HG02588 (cell line): ENCODE measurements around the gene BCS1L.
"Not testable (repeated sequence)": the region's sequence is repeated elsewhere in the genome, so short reads cannot be mapped to it uniquely, and the experiment has no call there.

ENCODE experiments used
- ATAC-seq: cut with Tn5 transposase; IDR thresholded peaks from one replicate; pipeline ENCODE4 v1.9.1; 2021; ENCODE audit warnings: mild to moderate bottlenecking, moderate library complexity; ENCODE audit not compliant: unreplicated experiment

Gene BCS1L

DNA sequence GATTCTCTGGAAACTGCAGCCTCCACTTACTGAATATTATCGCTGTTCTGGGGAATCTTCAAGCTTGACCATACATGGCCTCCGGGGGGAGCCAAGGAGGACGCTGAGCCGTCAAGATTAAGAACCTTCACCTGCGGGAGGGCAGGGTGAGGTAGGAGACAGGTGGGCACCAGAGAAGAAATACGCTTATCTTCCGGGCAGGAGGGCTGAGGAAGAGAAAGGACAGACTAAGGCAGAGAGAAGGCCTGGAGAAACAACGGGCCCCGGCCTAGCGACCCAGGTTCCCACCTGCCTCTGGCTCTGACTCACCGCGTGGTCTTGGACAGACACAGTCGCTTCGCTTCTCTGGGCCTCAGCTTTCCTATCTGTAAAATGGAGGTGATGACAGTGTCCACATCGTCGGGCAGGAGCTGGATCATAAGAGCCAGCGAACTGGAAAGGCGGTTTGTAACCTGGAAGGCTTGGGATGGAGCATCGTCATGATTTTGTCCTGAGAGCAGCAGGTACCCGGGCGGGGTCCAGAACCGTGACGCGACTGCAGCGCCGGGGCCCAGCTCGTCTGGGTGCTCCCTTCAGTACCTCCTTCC is 719 bp upstream of the BCS1L start:
- ATAC-seq: peak; percentile 31

DNA sequence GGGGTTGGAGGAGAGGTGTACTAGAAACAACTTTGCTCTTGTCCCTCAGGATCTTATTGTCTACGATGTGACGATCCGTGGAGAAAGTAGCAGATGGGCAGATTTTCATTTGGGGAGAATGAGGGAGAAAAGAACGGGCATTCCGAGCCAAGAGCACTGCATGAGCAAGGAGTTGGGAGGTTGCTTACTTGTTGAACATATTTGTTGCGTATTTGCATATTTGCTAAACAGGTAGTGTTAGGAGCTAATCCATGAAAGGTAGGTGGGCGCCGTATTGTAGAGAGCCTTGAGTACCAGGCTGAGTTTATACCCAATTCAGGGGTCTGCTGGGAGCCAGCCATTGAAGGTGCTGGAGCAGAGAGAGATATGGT is 490 bp downstream of the BCS1L start:
- ATAC-seq: no peak

DNA sequence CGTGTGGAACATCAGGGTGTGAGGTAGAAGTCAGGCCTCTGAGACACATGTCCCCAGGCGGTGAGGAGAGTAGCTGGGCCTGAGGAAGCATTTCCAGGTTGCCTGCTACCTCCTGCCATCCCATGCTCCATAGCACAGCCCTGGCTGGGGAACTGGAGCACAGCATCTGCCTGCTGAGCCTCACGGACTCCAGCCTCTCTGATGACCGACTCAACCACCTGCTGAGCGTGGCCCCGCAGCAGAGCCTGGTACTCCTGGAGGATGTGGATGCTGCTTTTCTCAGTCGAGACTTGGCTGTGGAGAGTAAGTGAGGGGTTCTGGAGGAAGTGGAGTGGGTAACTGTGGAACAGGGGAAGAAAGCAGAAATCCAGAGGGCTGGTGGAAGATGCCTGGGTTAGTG is 2.9 kb downstream of the BCS1L start:
- ATAC-seq: no peak

DNA sequence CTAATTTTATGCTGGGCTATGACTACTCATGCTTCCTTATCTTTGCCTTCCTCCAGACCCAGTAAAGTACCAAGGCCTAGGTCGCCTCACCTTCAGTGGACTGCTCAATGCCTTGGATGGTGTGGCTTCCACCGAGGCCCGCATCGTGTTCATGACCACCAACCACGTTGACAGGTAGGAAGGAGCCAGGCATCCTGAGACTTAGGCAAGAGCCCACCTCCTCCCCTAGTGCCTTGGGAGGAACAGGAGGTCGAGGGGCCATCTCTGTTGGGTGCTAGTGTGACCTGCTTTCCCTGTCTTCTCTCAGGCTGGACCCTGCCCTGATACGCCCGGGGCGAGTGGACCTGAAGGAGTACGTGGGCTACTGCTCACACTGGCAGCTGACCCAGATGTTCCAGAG is 3.3 kb downstream of the BCS1L start:
- ATAC-seq: no peak

DNA sequence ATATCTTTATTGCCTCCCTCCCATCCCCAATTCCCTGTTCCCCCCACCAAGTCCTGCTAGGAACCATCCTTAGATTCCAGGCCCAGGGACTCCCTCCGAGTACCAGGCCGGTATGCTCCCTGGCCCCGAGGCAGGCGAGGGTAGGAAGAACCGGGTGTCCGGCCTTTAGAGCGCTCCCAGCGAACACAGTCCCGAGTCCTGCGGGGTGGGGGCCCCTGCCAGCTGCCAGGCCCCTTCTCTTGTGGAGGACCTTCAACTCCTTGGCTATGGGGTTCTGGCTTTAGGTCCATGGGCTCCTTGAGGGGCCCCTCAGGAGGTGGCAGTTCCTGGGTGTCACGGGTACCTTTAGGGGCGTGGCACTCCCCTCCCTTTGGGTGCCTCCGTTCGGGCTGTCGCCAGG is 4.4 kb downstream of the BCS1L start:
- no peak for ATAC-seq

DNA sequence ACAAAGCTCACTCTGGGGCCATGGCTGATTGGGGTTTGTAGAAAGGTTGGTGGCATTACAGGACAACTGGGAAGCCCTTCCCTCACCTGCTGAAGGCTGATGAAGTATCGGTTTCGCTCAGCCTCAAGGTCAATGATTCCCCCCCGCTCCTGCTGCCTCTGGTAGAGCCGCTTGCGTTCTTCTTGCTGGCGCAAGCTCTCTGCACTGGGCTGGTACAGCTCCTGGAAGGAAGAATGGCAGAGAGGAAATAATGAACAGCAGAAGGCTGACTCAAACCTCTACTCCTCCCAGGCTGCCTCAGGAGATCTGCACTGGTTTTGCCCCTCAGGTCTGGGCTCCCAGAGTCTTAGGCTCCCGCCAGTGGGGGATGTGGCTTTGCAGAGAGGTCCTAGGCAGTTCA is 5.2 kb downstream of the BCS1L start:
- ATAC-seq: no peak

DNA sequence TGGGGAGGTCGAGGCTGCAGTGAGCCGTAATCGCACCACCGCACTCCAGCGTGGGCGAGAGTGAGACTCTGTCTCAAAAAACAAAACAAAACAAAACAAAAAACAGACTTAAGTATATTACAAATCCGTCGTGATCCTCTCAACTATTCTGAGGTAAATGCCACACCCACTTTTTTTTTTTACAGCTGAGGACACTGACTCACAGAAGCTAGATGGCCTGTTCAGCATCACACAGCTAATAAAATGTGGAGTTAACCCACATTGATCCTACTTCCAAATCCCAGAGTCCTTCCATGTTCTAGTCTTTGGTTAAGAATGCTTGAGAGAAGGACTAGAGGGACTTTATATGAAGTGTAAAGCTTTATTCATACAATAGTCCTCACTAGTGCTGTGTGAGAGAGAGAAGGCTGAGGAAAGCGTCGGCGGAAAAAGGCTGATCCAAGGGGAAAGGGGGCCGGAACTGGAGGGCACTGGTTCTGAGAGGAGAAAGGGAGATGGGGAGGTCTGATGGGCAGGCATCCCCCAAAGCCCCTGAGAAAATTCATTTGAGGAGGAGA is 11.7 kb downstream of the BCS1L start:
- no peak for ATAC-seq

DNA sequence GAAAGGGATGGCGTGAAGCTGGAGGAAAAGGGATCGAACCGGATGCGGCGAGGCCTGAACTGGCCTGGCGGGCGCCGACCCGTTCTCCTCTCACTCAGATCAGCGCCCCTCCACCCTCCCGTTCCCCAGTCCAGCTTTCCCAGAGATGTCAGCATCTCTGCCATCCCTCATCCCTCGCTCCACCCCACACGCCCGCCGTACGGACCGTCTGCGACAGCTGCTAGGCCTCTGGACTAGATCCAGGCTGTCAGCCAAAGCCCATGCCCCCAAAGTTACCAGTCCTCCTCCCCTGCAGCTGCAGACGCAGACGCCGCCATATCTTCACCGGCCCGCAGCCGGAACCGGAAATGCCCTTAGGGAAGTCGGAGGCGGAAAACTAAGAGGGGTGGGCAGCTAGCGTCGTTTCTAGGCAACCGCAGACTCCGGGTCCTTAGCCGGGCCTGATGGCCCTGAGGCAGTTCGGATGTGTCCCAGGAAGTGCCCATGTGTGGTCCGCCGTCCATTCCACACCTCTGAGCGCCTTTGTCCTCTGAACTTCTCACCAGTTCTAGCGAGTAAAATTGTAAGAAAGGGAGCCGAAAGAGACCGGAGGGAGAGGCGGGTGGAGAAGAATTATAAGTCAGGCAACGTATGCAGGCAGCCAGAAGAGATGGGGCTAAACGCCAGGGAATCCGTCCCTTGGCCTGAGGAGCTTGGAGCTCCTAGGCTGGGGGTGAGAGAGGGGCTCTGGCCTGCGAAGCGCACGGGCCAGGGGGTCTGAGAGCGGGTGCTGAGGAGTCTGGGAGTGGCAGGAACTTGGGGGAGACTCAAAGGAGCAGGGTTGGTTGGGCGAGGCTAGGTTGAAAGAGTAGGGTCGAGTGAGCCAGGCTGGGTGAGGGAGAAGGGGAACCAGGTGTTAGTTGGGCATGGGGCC is 12.4 kb downstream of the BCS1L start, which contains the start of the genes RNF25 and STK36:
RNF25 (minus strand) TSS at position 349 of the 913 bp plus-strand sequence; CDS start at position 317, 32 bp downstream.
STK36 (plus strand) TSS at position 433 of the 913 bp plus-strand sequence. CDS start 744 bp downstream, outside the sequence.
- ATAC-seq: peak; percentile 98

DNA sequence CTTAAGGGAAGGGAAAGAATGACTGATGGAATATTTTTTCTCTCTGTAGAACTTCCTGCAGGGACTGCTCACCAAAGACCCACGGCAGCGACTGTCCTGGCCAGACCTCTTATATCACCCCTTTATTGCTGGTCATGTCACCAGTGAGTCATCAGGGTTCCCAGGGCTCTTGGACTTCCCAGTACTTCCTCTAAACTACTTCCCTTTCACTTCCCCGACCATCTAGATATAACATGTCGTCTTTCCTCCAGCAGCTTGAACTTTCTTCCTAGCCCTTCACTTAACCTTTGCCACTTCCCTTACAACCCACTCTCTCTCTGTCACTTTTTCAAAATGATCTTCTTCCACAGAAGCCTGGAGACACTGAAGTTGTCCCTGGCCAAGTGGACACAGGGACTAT is 19.6 kb downstream of the BCS1L start:
- ATAC-seq: no peak

DNA sequence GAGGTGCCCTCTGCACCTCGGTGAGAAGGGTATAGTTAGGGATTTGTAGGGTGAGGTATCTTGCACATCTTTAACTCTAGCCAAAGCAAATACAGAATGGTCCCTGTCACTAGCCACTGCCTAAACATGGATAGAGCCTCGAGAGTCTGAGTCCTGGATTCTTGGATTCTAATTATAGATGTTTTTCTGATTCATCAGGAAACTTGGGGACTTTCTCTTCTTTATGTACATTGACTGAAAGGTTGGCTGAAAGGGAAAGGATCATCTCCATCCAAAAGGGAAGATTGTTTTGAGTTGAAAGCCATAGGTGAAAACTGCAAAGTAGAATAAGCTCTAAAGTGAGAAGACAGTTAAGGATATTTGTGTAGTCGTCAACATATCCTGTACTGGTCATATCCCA is 20.6 kb downstream of the BCS1L start:
- ATAC-seq: no peak

DNA sequence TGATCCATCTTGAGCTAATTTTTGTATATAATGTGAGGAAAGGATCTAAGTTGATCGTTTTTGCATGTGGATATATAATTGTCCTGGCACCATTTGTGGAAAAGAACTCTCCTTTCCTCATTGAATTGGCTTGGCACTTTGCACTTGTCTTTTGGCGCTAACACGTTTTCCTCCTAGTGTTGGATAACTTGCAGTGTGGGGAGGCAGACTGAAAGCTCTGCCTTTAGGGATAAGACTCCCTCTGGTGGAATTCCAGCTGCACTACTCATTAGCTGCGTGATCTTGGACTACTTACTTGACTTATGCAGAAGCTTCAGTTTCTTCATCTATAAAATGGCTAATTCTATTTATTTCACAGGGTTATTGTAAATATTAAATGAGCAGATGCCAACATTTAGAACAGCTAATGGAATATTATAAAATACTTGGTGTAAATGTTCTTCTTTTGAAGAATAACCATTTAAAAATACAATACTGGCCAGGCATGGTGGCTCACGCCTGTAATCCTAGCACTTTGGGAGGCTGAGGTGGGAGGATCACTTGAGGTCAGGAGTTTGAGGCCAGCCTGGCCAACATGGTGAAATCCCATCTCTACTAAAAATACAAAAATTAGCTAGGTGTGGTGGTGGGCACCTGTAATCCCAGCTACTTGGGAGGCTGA is 28.0 kb downstream of the BCS1L start:
- not testable (repeated sequence) for ATAC-seq

DNA sequence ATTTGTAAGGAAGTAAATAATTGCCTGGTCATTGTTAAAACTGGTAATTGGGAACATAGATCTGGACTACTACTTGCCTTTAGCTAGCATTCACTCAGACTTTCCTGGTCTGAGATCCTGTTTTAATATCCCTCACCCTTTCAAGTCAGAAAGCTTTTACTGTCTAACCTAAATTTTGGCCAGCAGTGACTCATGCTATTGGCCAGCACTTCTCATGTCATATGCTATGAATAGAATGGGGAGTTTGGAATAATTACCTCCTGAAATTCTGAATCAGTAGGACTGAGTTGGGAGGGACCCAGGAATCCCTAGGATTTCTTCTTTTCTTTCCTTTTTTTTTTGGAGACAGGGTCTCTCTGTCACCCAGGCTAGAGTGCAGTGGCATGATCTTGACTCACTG is 31.8 kb downstream of the BCS1L start:
- no peak for ATAC-seq

DNA sequence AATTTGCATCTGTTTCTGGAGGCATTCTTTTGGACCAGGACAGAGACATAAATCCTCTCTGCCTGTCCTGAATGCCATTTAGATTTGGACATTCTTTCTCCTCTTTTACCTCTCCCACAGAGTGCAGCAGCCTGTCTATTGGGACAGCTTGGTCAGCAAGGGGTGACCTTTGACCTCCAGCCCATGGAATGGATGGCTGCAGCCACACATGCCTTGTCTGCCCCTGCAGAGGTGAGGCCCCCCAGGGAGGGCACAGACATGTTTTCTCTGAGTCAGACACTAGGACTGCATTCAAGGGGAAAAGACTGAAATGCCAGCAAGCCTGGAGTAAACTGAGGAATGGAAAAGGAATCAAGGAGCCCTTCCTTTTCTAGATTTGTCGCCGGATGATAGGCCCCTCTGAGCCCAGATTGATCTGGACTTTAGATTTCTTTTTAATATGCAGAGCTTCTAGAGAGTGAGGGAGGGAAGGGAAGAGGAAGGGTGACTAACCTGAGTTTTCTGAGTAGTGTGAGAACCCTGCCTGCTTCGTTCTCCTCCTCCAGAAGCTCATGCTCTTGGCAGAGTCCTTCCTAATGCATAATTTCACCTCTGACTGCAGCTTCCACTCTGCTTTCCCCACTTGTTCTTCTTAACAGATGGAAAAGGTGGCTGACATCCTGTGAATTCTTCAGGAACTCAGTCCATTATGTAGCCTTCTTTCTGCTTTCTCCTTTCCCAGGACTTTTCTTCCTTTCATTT is 35.1 kb downstream of the BCS1L start:
- no peak for ATAC-seq

DNA sequence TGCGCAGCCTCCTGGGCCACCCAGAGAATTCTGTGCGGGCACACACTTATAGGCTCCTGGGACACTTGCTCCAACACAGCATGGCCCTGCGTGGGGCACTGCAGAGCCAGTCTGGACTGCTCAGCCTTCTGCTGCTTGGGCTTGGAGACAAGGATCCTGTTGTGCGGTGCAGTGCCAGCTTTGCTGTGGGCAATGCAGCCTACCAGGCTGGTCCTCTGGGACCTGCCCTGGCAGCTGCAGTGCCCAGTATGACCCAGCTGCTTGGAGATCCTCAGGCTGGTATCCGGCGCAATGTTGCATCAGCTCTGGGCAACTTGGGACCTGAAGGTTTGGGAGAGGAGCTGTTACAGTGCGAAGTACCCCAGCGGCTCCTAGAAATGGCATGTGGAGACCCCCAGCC is 39.4 kb downstream of the BCS1L start:
- ATAC-seq: no peak

DNA sequence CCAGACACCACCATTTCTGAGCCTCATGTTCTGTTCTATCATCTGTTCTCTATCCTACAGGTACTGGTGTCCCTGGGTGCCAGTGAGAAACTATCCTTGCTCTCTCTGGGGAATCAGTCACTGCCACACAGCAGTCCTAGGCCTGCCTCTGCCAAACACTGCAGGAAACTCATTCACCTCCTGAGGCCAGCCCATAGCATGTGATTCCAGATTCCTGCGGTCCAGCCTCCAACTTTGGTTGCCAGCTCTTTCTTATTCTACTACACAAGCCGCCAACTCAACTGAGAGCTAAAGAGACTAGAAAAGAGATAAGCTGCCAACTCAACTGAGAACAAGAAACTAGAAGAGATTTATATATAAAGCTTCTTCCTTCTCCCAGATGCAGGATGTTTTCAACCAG is 42.3 kb downstream of the BCS1L start:
- ATAC-seq: no peak

DNA sequence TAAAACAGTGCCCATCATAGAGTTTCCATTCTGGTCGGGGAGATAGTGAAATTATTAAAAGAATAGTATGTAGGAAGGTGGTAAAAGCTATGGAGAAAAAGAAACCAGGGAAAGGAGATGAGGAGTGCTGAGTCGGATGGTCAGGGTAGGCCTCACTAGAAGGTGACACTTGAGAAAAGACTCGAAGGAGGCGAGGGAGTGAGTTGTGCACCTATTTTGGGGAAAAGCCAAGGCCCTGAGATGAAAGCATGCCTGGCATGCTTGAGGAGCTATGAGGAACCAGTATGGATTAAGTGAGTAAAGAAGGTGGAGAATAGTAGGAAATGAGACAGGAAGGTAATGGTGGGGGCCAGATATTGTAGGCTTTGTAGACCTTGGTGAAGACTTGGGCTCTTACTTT is 43.9 kb downstream of the BCS1L start:
- ATAC-seq: no peak

DNA sequence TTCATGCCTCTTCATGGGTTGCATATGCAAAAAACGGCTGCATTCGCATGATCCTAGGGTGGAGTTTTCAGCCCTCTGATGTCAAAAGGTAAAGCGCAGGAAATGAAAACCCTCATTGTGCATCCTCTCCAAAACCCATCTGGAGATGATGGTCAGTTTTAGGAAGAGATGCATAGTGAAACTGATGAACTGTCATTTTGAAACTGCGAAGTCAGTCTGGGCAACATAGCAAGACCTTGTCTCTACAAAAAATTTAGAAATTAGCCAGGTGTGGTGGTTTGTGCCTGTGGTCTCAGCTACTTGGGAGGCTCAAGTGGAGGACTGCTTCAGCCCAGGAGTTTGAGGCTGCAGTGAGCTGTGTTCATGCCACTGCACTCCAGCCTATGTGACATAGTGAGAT is 48.6 kb downstream of the BCS1L start:
- ATAC-seq: peak; percentile 26

DNA sequence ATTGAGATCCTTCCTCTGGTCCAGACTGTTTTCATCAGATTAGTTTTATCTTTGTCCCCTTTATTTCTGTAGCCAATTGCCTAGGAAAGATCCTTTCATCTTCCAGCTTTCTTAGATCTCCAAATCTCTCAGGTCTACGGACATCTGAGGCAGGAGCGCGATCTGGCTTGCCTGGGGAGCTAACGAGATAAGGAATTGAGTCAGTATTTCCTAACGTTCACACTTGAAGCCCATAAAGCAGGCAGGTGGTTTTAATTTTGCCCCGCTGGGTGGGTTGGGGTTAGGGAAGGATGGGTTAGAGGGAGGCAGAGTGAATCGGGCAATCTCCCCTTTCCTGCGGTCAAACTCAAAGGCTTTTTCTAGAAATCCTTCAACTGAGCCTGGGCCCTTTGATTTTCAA is 50.4 kb downstream of the BCS1L start:
- ATAC-seq: no peak

DNA sequence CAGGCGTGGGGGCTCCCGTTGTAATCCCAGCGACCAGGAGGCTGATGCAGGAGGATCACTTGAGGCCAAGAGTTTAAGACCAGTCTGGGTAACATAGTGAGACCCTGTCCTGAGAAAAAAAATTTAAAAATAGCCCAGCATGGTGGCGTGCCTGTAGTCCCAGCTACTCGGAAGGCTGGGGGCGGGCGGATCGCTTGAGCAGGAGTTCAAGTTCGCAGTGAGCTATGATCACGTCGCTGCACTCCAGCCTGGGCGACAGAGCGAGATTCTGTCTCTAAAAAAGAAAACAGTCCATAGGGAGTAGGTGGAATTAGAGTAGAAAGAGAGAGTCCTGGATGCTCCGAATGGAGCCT is 50.8 kb downstream of the BCS1L start:
- no peak for ATAC-seq

DNA sequence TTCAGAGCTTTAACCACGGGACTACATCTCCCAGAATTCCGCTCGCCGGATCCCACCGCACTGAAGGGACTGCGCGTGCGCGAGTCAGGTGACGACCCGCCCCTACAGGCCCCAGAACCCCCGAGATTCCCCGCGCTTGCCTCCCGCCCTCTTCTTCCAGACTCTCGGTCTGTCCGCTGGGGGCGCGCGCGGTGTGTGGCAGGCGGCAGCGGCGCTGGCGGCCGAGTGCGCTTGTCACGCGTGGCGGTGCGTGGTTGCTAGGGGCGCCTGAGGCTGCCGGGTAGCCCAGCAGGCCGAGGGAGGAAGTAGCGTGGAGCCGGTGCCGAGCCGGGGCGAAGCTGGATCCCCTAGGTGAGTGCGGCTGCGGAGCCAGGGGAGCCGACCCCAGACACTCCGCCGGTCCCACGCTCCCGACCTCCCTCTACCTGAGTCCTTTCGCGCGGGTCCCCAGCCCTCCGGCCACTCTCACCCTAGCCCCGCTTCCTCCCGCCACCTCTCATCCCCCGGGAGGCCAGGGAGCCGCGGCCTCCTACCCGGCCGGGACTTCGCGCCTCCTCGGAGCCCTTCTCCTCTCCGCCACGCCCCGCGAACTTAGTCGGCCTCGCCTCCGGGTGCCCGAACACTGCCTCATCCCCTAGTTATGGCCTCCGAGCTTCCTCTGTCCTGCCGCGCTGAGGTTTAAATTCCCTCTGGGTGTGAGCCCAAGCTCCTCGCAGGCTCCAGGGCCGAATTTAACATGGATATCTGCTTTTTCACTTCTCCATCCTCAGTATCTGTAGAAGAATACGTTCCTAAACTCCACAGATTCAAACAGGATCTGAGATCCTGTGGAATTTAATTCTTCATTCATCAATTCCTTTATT is 51.4 kb downstream of the BCS1L start, which contains the start of gene TTLL4:
TTLL4 (plus strand) TSS at position 149 of the 863 bp plus-strand sequence. CDS start 26,842 bp downstream, outside the sequence.
- peak; percentile 93 for ATAC-seq
